ENCODE data around the gene RNASE1.
A peak's percentile ranks its signal among the peaks of the same experiment; 100 is the strongest.
"Not testable (repeated sequence)": the region's sequence is repeated elsewhere in the genome, so short reads cannot be mapped to it uniquely, and the experiment has no call there.

Gene RNASE1

GRCh38 chr14:20802341-20803084, at the start of gene RNASE1:
Gene RNASE1, minus strand, starts transcription at chr14:20802844. Its CDS starts 776 bp downstream, at chr14:20802068.
- no peak for DNase-seq

- no peak for DNase-seq
Observed at GRCh38 chr14:20848955-20849570, 46.4 kb upstream of the RNASE1 start.

GRCh38 chr14:20848316-20848954, 45.8 kb upstream of the RNASE1 start:
- no peak for DNase-seq

DNA sequence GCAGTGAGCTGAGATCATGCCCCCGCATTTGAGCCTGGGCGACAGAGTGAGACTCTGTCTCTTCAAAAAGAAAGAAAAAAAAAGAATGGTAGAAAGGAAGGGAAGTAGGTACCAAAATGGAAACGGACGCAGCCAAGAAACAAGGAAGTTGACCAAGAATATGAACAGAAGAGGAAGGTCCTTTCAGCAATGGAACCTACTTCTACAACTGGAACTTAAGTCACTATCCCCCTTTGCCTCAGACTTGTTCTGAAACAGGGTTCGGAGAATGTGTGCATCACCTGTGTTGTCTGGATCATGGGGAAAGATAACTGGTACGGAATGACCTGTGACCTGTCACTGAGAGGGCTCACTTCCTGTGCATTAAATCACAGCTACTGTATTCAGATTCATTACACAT, 43.9 kb upstream of the RNASE1 start:
- DNase-seq = no peak

DNA sequence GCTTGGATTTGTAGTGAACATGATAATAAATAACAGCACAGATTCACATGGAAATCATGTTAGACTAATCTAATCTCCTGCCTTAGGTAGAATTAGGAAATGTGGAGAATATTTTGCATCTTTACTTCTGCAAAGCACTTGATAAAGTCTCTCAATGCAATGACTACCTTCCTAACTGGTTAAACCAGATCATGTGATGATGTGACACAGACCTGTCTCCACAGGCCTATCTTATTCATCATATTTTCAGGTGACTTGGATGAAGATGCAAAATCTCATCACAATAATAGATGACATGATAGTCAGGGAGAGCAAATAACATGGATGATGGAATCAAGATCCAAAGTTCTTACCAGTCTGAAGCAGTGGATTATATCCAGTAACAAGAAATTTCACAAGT, 38.5 kb upstream of the RNASE1 start:
- no peak for DNase-seq

DNA sequence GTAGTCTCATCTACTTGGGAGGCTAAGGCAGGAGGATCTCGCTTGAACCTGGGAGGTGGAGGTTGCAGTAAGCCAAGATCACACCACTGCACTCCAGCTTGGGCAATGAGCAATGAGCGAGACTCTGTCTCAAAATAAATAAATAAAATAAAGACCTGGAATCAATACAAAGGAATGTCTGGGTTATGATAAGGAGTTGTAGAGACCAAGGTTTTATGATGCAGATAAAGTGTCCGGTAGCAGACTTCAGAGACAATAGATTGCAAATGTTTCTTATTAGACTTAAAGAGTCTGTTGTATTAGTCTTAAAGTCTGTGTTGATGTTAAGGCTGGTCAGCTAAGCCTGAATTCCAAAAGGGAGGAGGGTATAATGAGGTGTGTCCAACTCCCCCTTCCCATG, 35.2 kb upstream of the RNASE1 start:
- no peak for DNase-seq

DNA sequence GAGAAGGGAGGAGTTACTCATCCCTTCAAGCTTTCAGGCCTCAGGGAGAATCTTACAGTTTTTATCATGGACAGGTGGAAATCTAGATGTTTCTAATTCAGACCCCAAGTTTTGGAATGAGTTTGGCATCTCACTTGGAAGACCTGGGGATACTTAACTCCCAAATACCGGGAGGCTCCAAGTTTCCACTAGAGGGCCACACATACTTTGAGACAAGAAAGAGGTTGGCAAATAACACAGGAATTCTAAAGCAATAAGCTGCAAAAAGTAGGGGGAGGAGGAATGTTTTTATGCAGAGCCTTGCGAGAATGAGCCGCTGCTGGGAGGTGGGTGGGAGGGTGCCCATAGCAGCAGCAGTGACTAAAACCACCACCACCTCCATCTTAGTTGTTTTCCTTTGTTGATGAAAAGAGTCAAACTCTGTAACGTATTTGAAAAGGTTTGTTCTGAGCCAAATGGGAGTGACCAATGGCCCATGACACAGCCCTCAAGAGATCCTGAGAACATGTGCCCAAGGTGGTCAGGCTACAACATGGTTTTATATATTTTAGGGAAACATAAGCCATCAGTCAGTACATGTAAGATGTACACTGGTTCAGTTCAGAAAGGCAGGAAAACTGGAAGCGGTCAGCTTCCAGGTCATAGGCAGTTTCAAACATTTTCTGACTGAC, 34.2 kb upstream of the RNASE1 start:
- DNase-seq = no peak

DNA sequence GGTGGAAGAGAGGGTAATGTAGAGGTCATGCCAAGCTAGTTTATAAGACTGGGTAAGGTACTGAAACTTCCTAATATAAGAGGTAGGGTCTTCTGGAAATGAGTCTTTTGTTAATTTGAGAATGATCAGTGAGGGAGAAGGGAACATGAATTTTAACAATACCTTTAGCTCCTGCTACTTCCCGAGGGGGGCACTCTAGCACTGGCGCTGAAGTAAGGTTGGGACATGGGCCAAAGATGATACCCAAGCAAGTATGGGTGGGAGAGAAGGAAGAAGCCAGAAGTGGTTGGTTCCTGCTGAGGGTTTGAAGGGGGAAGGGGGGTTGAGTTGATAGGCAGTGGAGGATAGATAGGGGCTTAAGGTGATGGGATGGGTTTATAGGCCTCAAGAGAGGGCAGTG, 32.3 kb upstream of the RNASE1 start:
- DNase-seq = no peak

DNA sequence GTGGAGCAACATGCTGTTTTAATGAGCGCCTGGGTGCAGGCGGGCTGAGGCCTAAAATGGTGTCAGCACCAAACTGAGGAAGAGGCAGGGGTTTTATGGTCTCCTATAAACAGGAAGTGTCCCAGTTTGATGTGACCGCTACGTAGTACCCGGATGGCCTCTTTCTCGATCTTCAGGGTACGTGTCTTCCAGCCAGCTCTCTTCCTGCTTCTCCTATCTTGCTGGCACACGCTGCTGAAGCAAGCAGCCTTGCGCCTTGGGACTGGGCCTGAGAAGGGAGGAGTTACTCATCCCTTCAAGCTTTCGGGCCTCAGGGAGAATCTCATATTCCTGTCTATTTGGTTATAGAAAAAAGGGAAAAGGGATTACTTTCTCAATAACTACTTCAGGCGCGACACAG, 28.2 kb upstream of the RNASE1 start:
- no peak for DNase-seq

DNA sequence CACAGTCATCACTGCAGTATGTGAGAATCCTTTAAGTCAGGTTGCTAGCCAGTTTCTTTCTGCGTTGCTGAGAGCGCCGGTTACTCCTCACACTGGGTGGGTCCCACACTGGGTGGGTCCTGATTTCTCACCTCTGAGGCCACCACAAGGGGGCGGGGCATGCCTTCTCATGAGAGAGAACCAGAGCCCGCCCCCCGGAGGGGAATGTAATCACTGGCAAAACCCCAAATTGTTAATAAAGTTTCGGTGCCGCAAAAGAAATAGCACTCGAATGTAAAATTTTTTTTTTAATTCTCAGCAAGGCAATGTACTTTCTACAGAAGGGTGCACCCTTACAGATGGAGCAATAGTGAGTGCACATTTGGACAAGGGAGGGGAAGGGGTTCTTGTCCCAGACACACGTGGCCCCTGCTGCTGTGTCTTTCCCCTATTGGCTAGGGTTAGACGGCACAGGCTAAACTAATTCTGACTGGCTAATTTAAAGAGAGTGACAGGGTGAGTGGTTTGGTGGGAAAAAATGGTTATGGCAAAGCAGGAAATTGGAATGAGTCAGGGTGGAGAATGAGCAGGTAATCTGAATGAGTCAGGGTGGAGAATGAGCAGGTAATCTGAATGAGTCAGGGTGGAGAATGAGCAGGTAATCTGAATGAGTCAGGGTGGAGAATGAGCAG, 25.5 kb upstream of the RNASE1 start:
- peak in 1 of 2 experiments; percentile 35 for DNase-seq

DNA sequence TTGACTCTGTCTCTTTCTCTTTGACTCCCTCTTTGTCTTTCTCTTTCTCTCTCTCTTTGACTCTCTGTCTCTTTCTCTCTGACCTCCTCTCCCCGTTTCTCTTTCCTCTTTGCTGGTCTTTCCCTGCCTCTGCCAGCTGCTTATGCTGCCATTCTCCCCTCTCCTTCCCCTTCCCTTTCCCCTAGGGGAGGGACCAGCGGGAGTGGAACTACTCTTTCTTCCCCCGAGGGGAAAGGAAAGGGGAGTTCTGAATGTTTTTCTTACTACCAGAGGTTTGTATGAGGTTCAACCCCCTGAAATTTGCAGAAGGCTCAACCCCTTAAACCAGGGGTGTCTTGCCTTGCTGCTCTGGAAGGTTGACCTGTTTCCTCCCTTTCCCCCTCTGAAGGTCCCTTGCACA, 24.7 kb upstream of the RNASE1 start:
- no peak for DNase-seq

DNA sequence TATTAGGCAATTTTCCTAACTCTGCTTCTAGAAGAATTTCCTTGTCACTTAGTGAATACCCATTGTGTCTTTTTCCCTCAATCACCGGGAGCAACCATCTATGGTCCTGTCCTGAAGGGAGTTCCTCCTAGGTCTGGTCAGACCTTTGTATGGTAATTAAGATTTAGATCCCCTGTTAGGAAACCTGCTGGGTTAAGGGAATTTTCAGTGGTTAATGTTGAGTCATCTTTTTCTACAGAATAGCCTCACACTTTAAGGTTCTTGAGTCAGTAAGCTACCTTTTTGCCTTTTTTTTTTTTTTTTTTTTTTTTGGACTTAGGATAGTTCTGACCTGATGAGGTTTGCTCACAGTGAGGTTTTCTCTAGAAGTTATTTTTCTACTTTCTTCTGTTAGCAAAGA, 24.0 kb upstream of the RNASE1 start:
- DNase-seq = not testable (repeated sequence)

- no peak for DNase-seq
Observed at GRCh38 chr14:20823859-20824258, 21.2 kb upstream of the RNASE1 start.

DNA sequence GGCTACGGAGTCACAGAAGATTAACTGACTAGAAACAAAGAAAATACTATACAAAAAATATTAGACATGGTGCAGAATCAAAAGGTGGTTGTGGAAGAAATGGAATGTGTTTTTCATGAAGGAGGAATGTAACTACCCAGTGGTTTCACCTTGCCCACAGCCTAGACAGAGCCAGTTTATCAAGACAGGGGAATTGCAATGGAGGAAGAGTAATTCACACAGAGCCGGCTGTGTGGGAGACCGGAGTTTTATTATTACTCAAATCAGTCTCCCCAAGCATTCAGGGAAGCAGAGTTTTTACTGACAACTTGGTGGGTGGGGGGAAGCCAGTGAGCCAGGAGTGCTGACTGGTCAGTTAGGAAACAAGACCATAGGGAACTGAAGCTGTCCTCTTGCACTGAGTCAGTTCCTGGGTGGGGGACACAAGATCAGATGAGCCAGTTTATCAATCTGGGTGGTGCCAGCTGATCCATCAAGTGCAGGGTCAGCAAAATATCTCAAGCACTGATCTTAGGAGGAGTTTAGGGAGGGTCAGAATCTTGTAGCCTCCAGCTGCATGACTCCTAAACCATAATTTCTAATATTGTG, 19.0 kb upstream of the RNASE1 start:
- not testable (repeated sequence) for DNase-seq

DNA sequence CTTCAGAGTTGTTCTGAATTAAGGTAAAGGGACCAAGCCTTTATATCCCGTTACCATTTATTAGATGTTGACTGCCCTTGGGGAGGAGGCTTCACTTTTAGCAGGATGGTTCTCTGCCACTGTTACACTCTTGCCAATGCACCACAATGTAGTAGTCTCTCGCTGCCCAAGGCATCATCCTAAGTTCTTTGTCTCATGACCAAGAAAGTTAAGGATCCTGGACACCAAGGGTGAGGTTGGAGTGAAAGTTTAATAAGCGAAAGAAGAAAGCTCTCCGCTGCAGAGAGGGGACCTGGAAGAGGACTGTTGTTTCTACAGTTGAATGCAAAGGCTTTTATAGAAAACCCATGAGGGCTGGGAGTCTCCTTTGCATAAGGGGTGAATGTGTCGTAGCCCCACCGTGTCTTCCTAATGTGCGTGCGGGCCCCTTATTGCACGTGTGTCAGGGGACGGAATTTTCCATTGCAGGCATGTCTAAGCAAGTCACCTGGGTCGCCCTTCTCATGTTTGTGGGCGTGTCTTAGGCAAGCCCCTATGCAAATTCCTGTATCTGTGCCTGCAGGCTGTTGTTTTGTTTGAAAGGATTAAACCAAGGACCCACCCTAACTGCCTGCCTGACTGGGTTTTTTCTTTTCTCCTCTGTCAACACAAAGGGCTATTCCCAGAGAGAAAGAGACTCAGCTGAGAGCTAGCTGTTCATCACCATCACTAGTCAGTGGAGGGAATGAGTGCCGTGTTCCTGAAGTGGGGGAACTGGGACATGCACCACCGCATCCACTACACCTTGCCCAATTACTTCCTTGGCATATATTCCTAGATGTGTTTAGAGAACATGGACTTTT, 17.6 kb upstream of the RNASE1 start:
- DNase-seq = no peak

GRCh38 chr14:20818861-20819260, 16.2 kb upstream of the RNASE1 start:
- DNase-seq = no peak

DNA sequence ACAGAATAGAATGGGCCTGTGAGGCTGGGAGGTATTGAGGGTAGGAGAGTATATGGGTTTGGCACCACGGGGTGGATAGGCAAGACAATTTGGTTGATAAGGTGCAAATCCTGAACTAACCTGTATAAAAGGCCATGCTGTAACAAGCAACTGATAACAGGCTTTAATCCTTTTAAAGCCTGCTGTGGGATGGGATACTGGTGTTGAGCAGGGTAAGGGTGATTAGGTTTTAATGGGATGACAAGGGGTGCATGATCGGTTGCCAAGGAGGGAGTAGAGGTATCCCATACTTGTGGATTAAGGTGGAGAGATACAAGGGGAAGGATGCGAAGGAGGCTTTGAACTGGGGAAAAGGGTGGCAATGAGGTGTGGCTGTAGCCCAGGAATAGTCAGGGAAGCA, 13.3 kb upstream of the RNASE1 start:
- not testable (repeated sequence) for DNase-seq

GRCh38 chr14:20811986-20812975, 9.6 kb upstream of the RNASE1 start:
- no peak for DNase-seq

DNA sequence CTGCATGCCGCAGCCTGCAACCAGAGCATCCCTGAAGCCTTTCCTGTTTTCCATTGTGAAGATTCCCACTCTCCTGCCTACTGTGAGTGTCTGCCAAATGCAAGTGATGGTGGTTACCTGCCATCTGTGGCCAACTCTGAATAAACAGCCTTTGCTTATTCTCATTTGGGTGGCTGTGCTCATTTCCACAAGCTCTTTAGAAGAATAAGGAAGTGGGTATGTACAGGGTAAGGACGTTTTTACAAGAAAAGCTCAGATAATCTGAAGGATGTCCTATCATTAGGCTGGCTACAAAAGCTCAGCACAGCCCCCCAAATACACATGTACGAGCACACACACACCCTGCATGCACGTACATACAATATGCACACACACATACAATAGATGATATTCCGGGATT, 7.3 kb upstream of the RNASE1 start:
- no peak for DNase-seq

- DNase-seq = no peak
Observed at GRCh38 chr14:20808162-20808483, 5.5 kb upstream of the RNASE1 start.

Measured in NCI-H1930 (cell line).